ENCODE results near the gene BANP.

BANP gene

GRCh38 chr16:87954361-87954760 is 3.1 kb downstream of the BANP start:
- Mint-ChIP-seq H3K9me3 (no peaks in the 10 kb centered on the region), H3K4me3 (peak overlapping the region; percentile 96), H3K27ac (peak overlapping the region; percentile 99), H3K4me1 (peaks cover 69% of the 10 kb centered on the region), H3K36me3 (peaks cover 69% of the 10 kb centered on the region)
- no peak for ATAC-seq
- DNase-seq (ENCODE audit: low spot score in 2 of 2), result no peak

DNA sequence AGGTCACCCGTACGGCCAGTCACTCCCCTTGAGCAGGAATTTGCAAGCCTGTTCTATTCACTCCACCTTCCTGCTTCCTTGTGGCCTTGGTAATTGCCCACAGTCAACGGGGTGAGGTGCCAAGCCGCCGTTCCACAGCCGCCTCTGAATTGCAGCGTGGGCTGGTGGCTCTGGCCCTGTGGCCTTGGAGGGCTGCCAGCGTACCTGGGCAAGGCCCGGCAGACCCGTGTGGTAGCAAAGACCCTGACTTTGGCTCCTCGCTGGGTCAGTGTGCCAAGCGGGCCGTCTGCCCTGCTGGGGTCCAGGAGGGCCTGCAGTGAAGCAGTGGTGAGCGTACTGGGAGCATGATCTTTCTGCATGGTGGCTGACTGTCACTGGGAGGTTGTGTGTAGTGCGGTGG is 3.6 kb downstream of the BANP start:
- H3K9me3 Mint-ChIP-seq, result no peaks in the 10 kb centered on the region
- H3K36me3 Mint-ChIP-seq, result peaks cover 74% of the 10 kb centered on the region
- H3K27ac Mint-ChIP-seq, result peak overlapping the region; percentile 99
- H3K4me1 Mint-ChIP-seq, result peaks cover 74% of the 10 kb centered on the region
- DNase-seq (ENCODE audit: low spot score in 2 of 2), result no peak
- ATAC-seq, result no peak
- peak overlapping the region; percentile 96 for H3K4me3 Mint-ChIP-seq

- H3K27ac Mint-ChIP-seq, result peak overlapping the region; percentile 99
- ATAC-seq (peak; percentile 3), DNase-seq (ENCODE audit: low spot score in 2 of 2) (no peak)
- H3K4me3 Mint-ChIP-seq, result peak overlapping the region; percentile 96
- no peaks in the 10 kb centered on the region for H3K9me3 Mint-ChIP-seq
- peaks cover 80% of the 10 kb centered on the region for H3K4me1 Mint-ChIP-seq
- H3K36me3 Mint-ChIP-seq, result peaks cover 76% of the 10 kb centered on the region
Observed at GRCh38 chr16:87955302-87956097, 4.3 kb downstream of the BANP start.

- H3K4me3 Mint-ChIP-seq, result peak overlapping the region; percentile 96
- H3K27ac Mint-ChIP-seq, result peak overlapping the region; percentile 99
- H3K4me1 Mint-ChIP-seq, result peaks cover 81% of the 10 kb centered on the region
- no peaks in the 10 kb centered on the region for H3K9me3 Mint-ChIP-seq
- H3K36me3 Mint-ChIP-seq, result peaks cover 76% of the 10 kb centered on the region
- no peak for ATAC-seq
- no peak for DNase-seq (ENCODE audit: low spot score in 2 of 2)
Observed at GRCh38 chr16:87956098-87956364, 4.8 kb downstream of the BANP start.

- H3K4me3 Mint-ChIP-seq, result peak overlapping the region; percentile 96
- H3K4me1 Mint-ChIP-seq, result peaks cover 84% of the 10 kb centered on the region
- peak overlapping the region; percentile 99 for H3K27ac Mint-ChIP-seq
- ATAC-seq, result peak; percentile 78
- peak; percentile 41 to 82 for DNase-seq (ENCODE audit: low spot score in 2 of 2)
- no peaks in the 10 kb centered on the region for H3K9me3 Mint-ChIP-seq
- peaks cover 78% of the 10 kb centered on the region for H3K36me3 Mint-ChIP-seq
Observed at GRCh38 chr16:87956365-87957231, 5.4 kb downstream of the BANP start.

GRCh38 chr16:87957296-87958094 is 6.3 kb downstream of the BANP start:
- peaks cover 82% of the 10 kb centered on the region for H3K4me1 Mint-ChIP-seq
- peak overlapping the region; percentile 96 for H3K4me3 Mint-ChIP-seq
- ATAC-seq (no peak), DNase-seq (ENCODE audit: low spot score in 2 of 2) (no peak)
- peaks cover 73% of the 10 kb centered on the region for H3K36me3 Mint-ChIP-seq
- H3K27ac Mint-ChIP-seq, result peak overlapping the region; percentile 99
- no peaks in the 10 kb centered on the region for H3K9me3 Mint-ChIP-seq

DNA sequence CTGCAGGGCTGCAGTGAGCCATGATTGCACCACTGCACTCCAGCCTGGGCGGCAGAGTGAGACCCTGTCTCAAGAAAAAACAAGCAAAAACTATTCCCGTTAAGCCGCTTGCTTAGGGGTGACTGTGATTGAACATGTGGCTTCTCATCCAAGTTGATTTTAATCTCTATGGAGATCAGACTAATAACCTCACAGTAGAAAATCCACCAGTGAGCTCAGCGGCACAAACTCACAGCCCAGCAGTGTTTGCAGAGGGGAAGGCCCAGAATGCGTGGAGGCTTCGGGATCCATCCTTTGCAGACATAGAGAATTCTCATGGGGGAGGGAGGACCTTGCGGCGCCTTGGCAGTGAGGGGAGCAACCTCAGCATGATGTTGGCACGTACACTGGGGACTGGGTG is 7.4 kb downstream of the BANP start:
- H3K4me1 Mint-ChIP-seq, result peaks cover 87% of the 10 kb centered on the region
- DNase-seq (ENCODE audit: low spot score in 2 of 2) (no peak), ATAC-seq (no peak)
- peaks cover 62% of the 10 kb centered on the region for H3K36me3 Mint-ChIP-seq
- no peaks in the 10 kb centered on the region for H3K9me3 Mint-ChIP-seq
- H3K27ac Mint-ChIP-seq, result peak overlapping the region; percentile 99
- peak overlapping the region; percentile 96 for H3K4me3 Mint-ChIP-seq

- Mint-ChIP-seq H3K9me3 (no peaks in the 10 kb centered on the region), H3K27ac (peak overlapping the region; percentile 99), H3K4me1 (peaks cover 87% of the 10 kb centered on the region), H3K36me3 (peaks cover 59% of the 10 kb centered on the region), H3K4me3 (peak overlapping the region; percentile 96)
- DNase-seq (ENCODE audit: low spot score in 2 of 2), result no peak
- ATAC-seq, result no peak
Observed at GRCh38 chr16:87959391-87959990, 8.3 kb downstream of the BANP start.

GRCh38 chr16:87960296-87960695 is 9.1 kb downstream of the BANP start:
- Mint-ChIP-seq H3K27ac (peak overlapping the region; percentile 99), H3K4me1 (peaks cover 90% of the 10 kb centered on the region), H3K9me3 (no peaks in the 10 kb centered on the region), H3K4me3 (peak overlapping the region; percentile 96), H3K36me3 (peaks cover 61% of the 10 kb centered on the region)
- DNase-seq (ENCODE audit: low spot score in 2 of 2) (no peak), ATAC-seq (no peak)

- ATAC-seq, result no peak
- Mint-ChIP-seq H3K27ac (peak overlapping the region; percentile 99), H3K9me3 (no peaks in the 10 kb centered on the region), H3K4me1 (peaks cover 90% of the 10 kb centered on the region), H3K36me3 (peaks cover 56% of the 10 kb centered on the region), H3K4me3 (peak overlapping the region; percentile 96)
- no peak for DNase-seq (ENCODE audit: low spot score in 2 of 2)
Observed at GRCh38 chr16:87960852-87961251, 9.6 kb downstream of the BANP start.

DNA sequence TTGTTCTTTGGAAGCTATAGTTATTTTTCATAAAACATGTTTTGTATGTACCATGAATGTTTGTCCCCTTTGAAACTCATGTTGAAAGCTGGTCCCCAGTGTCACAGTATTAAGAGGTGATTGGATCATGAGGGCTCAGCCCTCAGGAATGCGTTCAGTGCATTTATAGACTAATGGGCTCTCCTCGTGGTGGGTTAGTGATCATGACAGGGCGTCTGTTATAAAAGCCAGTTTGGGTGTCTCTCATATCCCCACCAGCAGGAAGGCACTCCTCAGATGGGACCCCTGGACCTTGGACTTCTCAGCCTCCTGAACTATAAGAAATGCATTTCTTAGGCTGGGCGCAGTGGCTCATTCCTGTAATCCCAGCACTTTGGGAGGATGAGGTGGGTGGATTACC is 10.4 kb downstream of the BANP start:
- DNase-seq (ENCODE audit: low spot score in 2 of 2) (no peak), ATAC-seq (no peak)
- Mint-ChIP-seq H3K4me3 (no peak overlapping the region), H3K9me3 (no peaks in the 10 kb centered on the region), H3K4me1 (peaks cover 90% of the 10 kb centered on the region), H3K36me3 (peaks cover 51% of the 10 kb centered on the region), H3K27ac (peak overlapping the region; percentile 60)

DNA sequence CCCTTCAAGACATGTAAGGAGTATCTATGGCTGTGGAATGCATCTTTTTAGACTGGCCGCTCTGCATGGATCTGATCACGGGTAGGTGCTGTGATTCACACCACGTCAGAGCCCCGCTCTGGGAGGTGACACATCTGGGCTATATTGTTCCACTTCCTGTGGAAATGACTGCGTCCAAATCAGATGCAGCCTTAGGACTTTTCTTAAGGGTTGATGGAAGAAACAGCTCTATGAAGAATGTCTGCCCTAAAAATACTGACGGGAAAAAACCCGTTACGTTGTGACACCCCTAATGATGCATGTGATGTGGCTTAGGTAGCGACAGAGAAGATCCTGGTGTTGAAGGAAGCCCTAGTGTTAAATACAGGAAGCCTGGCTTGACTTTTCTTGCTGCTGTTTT is 12.2 kb downstream of the BANP start:
- peak overlapping the region; percentile 93 for H3K27ac Mint-ChIP-seq
- H3K9me3 Mint-ChIP-seq, result no peaks in the 10 kb centered on the region
- DNase-seq (ENCODE audit: low spot score in 2 of 2) (peak; percentile 47 to 73), ATAC-seq (peak; percentile 99)
- peaks cover 37% of the 10 kb centered on the region for H3K36me3 Mint-ChIP-seq
- peak overlapping the region; percentile 61 for H3K4me3 Mint-ChIP-seq
- H3K4me1 Mint-ChIP-seq, result peaks cover 77% of the 10 kb centered on the region

GRCh38 chr16:87964049-87964659 is 12.9 kb downstream of the BANP start:
- H3K27ac Mint-ChIP-seq, result peak overlapping the region; percentile 93
- no peaks in the 10 kb centered on the region for H3K9me3 Mint-ChIP-seq
- DNase-seq (ENCODE audit: low spot score in 2 of 2), result no peak
- peak overlapping the region; percentile 61 for H3K4me3 Mint-ChIP-seq
- peaks cover 38% of the 10 kb centered on the region for H3K36me3 Mint-ChIP-seq
- H3K4me1 Mint-ChIP-seq, result peaks cover 74% of the 10 kb centered on the region
- ATAC-seq, result no peak

GRCh38 chr16:87965417-87965816 is 14.2 kb downstream of the BANP start:
- Mint-ChIP-seq H3K9me3 (no peaks in the 10 kb centered on the region), H3K36me3 (peaks cover 37% of the 10 kb centered on the region), H3K27ac (peak overlapping the region; percentile 93), H3K4me1 (peaks cover 62% of the 10 kb centered on the region), H3K4me3 (peak overlapping the region; percentile 61)
- DNase-seq (ENCODE audit: low spot score in 2 of 2), result no peak
- no peak for ATAC-seq
